Natural killer cell (primary cell): Measurements from ENCODE around the gene CACNA2D3. TPM values are rescaled to one million over a fixed set of nuclear protein-coding genes. Genes with fewer than 3 reads are reported as not detected.

Experiments used
- ATAC-seq, 3 donors: fragments of 150-1000 bp in 2 of 3; fragments of 200-7000 bp in 1 of 3; cut with Tn5 transposase; 1 replicate in 1 of 3; 2 replicates in 2 of 3; pipeline ENCODE4 v1.10.0; 2021; ENCODE audit warnings: mild to moderate bottlenecking in 2 of 3, moderate library complexity in 2 of 3
- DNase-seq, 2 donors: peaks; one replicate each; pipeline versions ENCODE4 v3.0.0 to v3.0.0-alpha.2; 2013 to 2021; ENCODE audit warnings: mixed read lengths in 1 of 2
- H3K27ac ChIP-seq: one replicate; pipeline ENCODE4 v1.5.1; 2013; ENCODE audit warnings: mild to moderate bottlenecking, low read length
- H3K27me3 ChIP-seq: one replicate; pipeline ENCODE4 v1.6.1; 2013; ENCODE audit warnings: low read length; ENCODE audit not compliant: control insufficient read depth, insufficient read depth
- H3K36me3 ChIP-seq: one replicate; pipeline ENCODE4 v1.6.1; 2013; ENCODE audit warnings: low read length; ENCODE audit not compliant: control insufficient read depth, insufficient read depth
- H3K4me1 ChIP-seq: one replicate; pipeline ENCODE4 v1.6.1; 2013; ENCODE audit warnings: low read length; ENCODE audit not compliant: control insufficient read depth, insufficient read depth
- H3K4me3 ChIP-seq: one replicate; pipeline ENCODE4 v1.5.1; 2013; ENCODE audit warnings: low read length
- H3K9me3 ChIP-seq: one replicate; pipeline ENCODE4 v1.6.1; 2013; ENCODE audit warnings: low read length; ENCODE audit not compliant: control insufficient read depth, insufficient read depth
- H3K27ac Mint-ChIP-seq, 2 donors: one replicate each; pipeline ENCODE4 v1.8.0; 2022; ENCODE audit warnings: mild to moderate bottlenecking in 2 of 2, mixed read lengths in 2 of 2, moderate library complexity in 1 of 2
- H3K27me3 Mint-ChIP-seq, 2 donors: one replicate each; pipeline ENCODE4 v1.8.0; 2022; ENCODE audit warnings: low read depth in 2 of 2, mixed read lengths in 2 of 2
- H3K36me3 Mint-ChIP-seq: one replicate; pipeline ENCODE4 v1.8.0; 2022; ENCODE audit warnings: mixed read lengths
- H3K4me1 Mint-ChIP-seq, 2 donors: one replicate each; pipeline ENCODE4 v1.8.0; 2022; ENCODE audit warnings: mixed read lengths in 2 of 2
- H3K4me3 Mint-ChIP-seq: one replicate; pipeline ENCODE4 v1.8.0; 2022; ENCODE audit warnings: mild to moderate bottlenecking, moderate library complexity, mixed read lengths
- H3K9me3 Mint-ChIP-seq, 2 donors: one replicate each; pipeline ENCODE4 v1.8.0; 2022; ENCODE audit warnings: mixed read lengths in 2 of 2
- CTCF ChIP-seq: fragments of 200-600 bp; IDR thresholded peaks from one replicate; pipeline ENCODE4 v1.8.0; 2022; ENCODE audit warnings: antibody characterized with exemption
- WGBS: methylation state at CpG from one replicate; pipeline ENCODE4 v1.1.7; 2013; ENCODE audit warnings: missing lambda C conversion rate; ENCODE audit not compliant: insufficient coverage; 5-methylcytosine and 5-hydroxymethylcytosine counted together
- intact Hi-C: fragments of 100-400 bp; cut with micrococcal nuclease; formaldehyde crosslinking; loops from one replicate; pipeline ENCODE4 v1.14.2; 2022
- total RNA-seq, 4 donors: library from RNA; stranded (reverse); fragments of 120-200 nt in 1 of 4; gene quantifications; one replicate each; pipeline versions ENCODE4 v1.2.3 to v1.2.4, GENCODE V29; 2013 to 2022

Gene CACNA2D3
- total RNA-seq, 3 donors from 2014 or later (not counting 1 experiment from before 2014, with no cell fraction given): 0.49 TPM; not detected in 2

GRCh38 chr3:54900838-54901591 is 778.7 kb downstream of the CACNA2D3 start:
- 83% methylated on average over 8 of the region's 8 CpGs for WGBS
- no peak for ATAC-seq

GRCh38 chr3:54901906-54902685 is 779.7 kb downstream of the CACNA2D3 start:
- H3K36me3 ChIP-seq: no peaks in the 10 kb centered on the region
- DNase-seq: no peak
- no peak for ATAC-seq
- no peaks in the 10 kb centered on the region for H3K27me3 ChIP-seq
- intact Hi-C loops: no loop called here
- 79% methylated on average over 4 of the region's 4 CpGs for WGBS
- H3K4me1 ChIP-seq: no peaks in the 10 kb centered on the region
- Mint-ChIP-seq H3K4me1 (no peaks in the 10 kb centered on the region), H3K27me3 (no peaks in the 10 kb centered on the region), H3K27ac (no peak overlapping the region), H3K36me3 (no peaks in the 10 kb centered on the region), H3K9me3 (peaks cover 0 to 4% of the 10 kb centered on the region in 2 donors), H3K4me3 (no peak overlapping the region)
- no peaks in the 10 kb centered on the region for H3K9me3 ChIP-seq
- H3K27ac ChIP-seq: no peak overlapping the region
- TF ChIP-seq CTCF: no peak
- H3K4me3 ChIP-seq: no peak overlapping the region

More at GRCh38 chr3:54900838-54901591, 778.7 kb downstream of the CACNA2D3 start:
- Histone ChIP-seq H3K4me3 (no peak overlapping the region), H3K27ac (no peak overlapping the region), H3K27me3 (no peaks in the 10 kb centered on the region), H3K4me1 (no peaks in the 10 kb centered on the region), H3K36me3 (no peaks in the 10 kb centered on the region), H3K9me3 (no peaks in the 10 kb centered on the region)
- TF ChIP-seq CTCF: no peak
- DNase-seq: no peak
- intact Hi-C loops: no loop called here
- no peak overlapping the region for H3K27ac Mint-ChIP-seq
- H3K36me3 Mint-ChIP-seq: no peaks in the 10 kb centered on the region
- no peak overlapping the region for H3K4me3 Mint-ChIP-seq
- H3K27me3 Mint-ChIP-seq: no peaks in the 10 kb centered on the region
- H3K9me3 Mint-ChIP-seq: peaks cover 0 to 2% of the 10 kb centered on the region in 2 donors
- H3K4me1 Mint-ChIP-seq: no peaks in the 10 kb centered on the region

DNA sequence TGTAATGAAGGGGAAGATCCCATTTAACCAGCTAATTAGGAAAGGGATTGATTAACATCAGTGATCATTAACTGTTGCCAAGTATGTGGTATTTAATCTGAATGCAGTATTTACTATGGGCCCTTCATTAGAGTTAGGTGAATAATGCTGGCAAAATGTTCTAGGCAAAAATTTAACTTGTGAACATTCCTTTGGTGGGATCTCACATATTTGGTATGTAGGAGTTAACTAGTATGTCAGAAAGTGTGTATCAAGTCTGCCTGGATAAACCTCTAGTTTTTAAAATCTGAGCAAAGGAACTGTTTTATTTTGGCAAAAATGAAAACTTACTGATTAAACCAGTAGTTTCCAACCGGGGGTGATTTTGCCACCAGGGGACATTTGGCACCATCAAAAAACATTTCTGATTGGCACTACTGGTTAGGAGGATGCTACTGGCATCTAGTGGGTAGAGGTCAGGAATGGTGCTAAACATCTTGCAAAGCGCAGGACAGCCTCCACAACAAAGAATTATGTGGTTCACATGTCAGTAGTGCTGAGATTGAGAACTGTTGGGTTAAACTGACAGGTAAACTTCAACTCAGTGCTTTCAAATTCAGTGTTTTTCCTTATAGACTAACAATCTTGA is 783.0 kb downstream of the CACNA2D3 start:
- H3K27me3 Mint-ChIP-seq: no peaks in the 10 kb centered on the region
- 65% methylated on average over 2 of the region's 2 CpGs for WGBS

More for the DNA sequence above, 783.0 kb downstream of the CACNA2D3 start:
- H3K4me1 ChIP-seq: no peaks in the 10 kb centered on the region
- no peak overlapping the region for H3K4me3 ChIP-seq
- peaks cover 0 to 4% of the 10 kb centered on the region in 2 donors for H3K9me3 Mint-ChIP-seq
- no peaks in the 10 kb centered on the region for H3K27me3 ChIP-seq
- H3K27ac Mint-ChIP-seq: no peak overlapping the region
- no peak for TF ChIP-seq CTCF
- intact Hi-C loops: no loop called here
- no peaks in the 10 kb centered on the region for H3K36me3 Mint-ChIP-seq
- no peak for ATAC-seq
- H3K4me1 Mint-ChIP-seq: no peaks in the 10 kb centered on the region
- no peaks in the 10 kb centered on the region for H3K9me3 ChIP-seq
- H3K4me3 Mint-ChIP-seq: no peak overlapping the region
- no peak for DNase-seq
- no peak overlapping the region for H3K27ac ChIP-seq
- H3K36me3 ChIP-seq: no peaks in the 10 kb centered on the region
